GM12801 (cell line): ENCODE results near the gene COL4A1.

Source experiments
- CTCF ChIP-seq: IDR thresholded peaks from one replicate; pipeline ENCODE4 v1.5.1; 2011; ENCODE audit warnings: control low read depth; ENCODE audit not compliant: insufficient read length; ENCODE audit errors: extremely low read depth

Gene COL4A1

GRCh38 chr13:110170020-110170790 lies 136.8 kb downstream of the COL4A1 start:
- no peak for TF ChIP-seq CTCF

GRCh38 chr13:110168999-110169933 lies 137.7 kb downstream of the COL4A1 start:
- no peak for TF ChIP-seq CTCF

GRCh38 chr13:110166598-110166997 lies 140.4 kb downstream of the COL4A1 start:
- TF ChIP-seq CTCF: no peak

- no peak for TF ChIP-seq CTCF
Observed at GRCh38 chr13:110164706-110165105, 142.3 kb downstream of the COL4A1 start.

- no peak for TF ChIP-seq CTCF
Observed at GRCh38 chr13:110162866-110163658, 143.9 kb downstream of the COL4A1 start.

GRCh38 chr13:110162053-110162452 lies 144.9 kb downstream of the COL4A1 start:
- no peak for TF ChIP-seq CTCF
